ENCODE results near the gene RABAC1. TPM values are rescaled to one million over a fixed set of nuclear protein-coding genes. Genes with fewer than 3 reads are reported as not detected.

RABAC1 gene
- total and polyA plus RNA-seq, 2 of the 4 experiments (the other 2 are of a cell fraction), result 117 to 276 TPM

DNA sequence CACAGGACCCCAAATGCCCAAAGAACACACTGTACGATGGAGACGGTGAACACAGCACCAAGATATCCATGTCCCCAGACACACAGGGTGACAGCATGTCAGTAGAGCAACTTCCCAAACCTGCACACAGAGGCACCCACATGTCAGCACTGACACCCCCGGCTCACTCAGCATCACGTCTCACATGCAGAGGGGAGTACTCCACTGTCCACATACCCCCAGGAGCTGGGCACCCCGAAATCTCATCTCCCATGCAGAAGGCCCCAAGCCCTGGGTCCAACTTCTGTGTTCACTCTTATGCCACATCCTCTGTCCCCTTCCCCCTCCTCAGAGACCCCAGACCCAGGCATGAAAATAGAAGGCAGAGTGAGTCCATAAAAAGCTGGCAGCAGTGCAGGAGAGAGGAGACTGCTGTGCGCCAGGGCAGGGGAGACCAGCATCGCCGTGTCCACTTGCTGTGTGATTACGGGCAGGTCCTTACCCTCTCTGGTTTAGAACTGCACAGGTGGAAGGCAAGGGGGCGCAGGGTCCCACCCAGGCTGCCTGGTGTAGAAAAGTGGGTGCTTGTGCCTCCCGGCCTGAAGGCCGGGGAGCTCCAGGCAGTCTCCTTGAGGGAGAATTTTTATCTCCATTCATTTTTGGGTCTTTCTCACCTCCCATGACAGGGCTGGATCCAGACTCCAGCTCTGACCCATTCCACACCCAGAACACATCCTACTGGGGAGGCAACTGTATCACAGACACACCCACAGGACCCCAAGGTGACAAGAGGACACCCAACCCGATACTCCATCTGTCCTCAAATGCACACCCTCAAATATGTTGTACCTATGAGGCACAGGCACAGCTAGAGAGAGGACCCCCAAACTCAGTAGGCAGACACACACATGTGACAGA lies 47.9 kb downstream of the RABAC1 start (continued):
- TF ChIP-seq SMC3 (IDR thresholded peaks at IDR 0.05; ENCODE audit: low read depth, low read length), result no peak

DNA sequence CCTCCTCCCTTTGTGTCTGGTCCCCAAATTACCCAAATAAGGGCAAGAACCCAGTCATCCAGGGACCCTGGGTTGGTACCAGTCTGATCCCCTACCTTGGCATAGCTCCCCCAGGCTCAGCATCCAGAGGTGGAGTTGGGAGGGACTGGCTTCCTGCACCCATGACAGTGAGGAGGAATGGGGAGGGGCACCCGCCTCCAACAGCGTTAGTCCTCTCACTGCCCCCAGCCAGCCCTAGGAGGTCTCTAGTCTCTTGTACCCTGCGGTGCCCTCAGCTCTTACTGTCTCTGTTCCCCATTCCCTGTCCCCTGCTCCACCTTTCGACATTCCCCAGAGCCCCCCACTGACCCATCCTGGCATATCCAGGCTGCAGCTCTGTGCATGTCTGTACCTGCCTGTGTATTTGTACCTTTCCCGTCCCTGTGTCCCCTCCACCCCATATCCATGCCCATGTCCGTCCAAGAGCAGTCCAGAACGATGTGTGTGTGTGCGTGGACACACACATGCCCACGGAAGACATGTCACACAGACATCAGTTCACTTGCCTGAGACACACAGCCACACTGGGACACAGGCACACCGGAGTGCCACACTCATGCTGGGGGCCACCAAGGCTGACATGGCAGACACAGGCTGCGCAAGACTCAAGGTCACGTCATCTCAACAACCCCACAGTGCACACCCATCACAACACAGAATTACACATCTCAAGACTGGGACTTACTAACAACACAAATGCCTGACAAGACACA lies 48.7 kb downstream of the RABAC1 start:
- no peaks in the 10 kb centered on the region for H3K79me1 ChIP-seq (ENCODE audit: low read depth in 1 of 2, low read length in 2 of 2)
- no peak overlapping the region for H2BK5ac ChIP-seq (ENCODE audit: low read depth, low read length, poor library complexity, severe bottlenecking)
- no peak overlapping the region for H2BK15ac ChIP-seq (ENCODE audit: low read depth, low read length)
- dilution Hi-C loops (cut with HindIII; ENCODE audit: low sequenced_read_pairs, unreplicated experiment) (no loop called here), intact Hi-C loops (cut with micrococcal nuclease) (no loop called here), in situ Hi-C loops (cut with MboI; ENCODE audit: low sequenced_read_pairs) (no loop called here)
- H3K4me3 ChIP-seq (ENCODE audit: insufficient read depth, low read depth, low read length), result no peak overlapping the region
- no peak overlapping the region for H3K4ac ChIP-seq (ENCODE audit: low read depth, low read length)
- 0 out of 2 replicates have a peak, but pooled peaks cover 2% of the 10 kb centered on the region for H3K4me1 ChIP-seq (ENCODE audit: control insufficient read depth, insufficient read depth, low read length)
- H2AK5ac ChIP-seq (ENCODE audit: low read depth, low read length), result no peak overlapping the region
- H2BK120ac ChIP-seq (ENCODE audit: low read depth, low read length), result no peak overlapping the region
- H4K91ac ChIP-seq (ENCODE audit: insufficient read depth, low read depth, low read length), result no peak overlapping the region
- H3K27me3 ChIP-seq (ENCODE audit: control insufficient read depth, insufficient read depth, low read length), result peaks cover 42% of the 10 kb centered on the region
- whole genome bisulfite sequencing, 2 experiments (ENCODE audit: extremely low coverage in 2 of 2, insufficient read length in 1 of 2), result 78% methylated on average over 4 of the region's 12 CpGs; no CpG with 5 or more reads in 1 of the 2 experiments
- H3K23ac ChIP-seq (ENCODE audit: low read depth, low read length), result no peak overlapping the region
- H2AK9ac ChIP-seq (replicated peaks; ENCODE audit: low read depth, low read length, poor library complexity), result peak overlapping the region; percentile 26
- H4K5ac ChIP-seq (ENCODE audit: low read depth, low read length), result no peak overlapping the region
- H3K9ac ChIP-seq (ENCODE audit: low read depth, low read length), result no peak overlapping the region
- no peak overlapping the region for H2BK20ac ChIP-seq (ENCODE audit: low read depth, low read length)
- ATAC-seq (ENCODE audit: low read depth) (no peak), DNase-seq (no peak)
- no peak overlapping the region for H3K14ac ChIP-seq (replicated peaks; ENCODE audit: low read depth, low read length)
- no peak overlapping the region for H3K27ac ChIP-seq (ENCODE audit: insufficient read depth, low read length)
- POLR2A ChIA-PET (ENCODE audit: unreplicated experiment), result no interaction called here
- no peak overlapping the region for H3K18ac ChIP-seq (ENCODE audit: low read depth, low read length)
- no peaks in the 10 kb centered on the region for H3K9me3 ChIP-seq (ENCODE audit: control insufficient read depth, insufficient read depth, low read length)
- H3K36me3 ChIP-seq (ENCODE audit: control insufficient read depth, insufficient read depth, low read length), result peaks cover 16% of the 10 kb centered on the region
- peaks cover 30% of the 10 kb centered on the region for H4K20me1 ChIP-seq (ENCODE audit: insufficient read depth, low read length)
- no peaks in the 10 kb centered on the region; the same call in 1 of the 2 replicates for H3K9me1 ChIP-seq (ENCODE audit: insufficient read depth, low read length)
- CTCF ChIA-PET, result no interaction called here
- H3K4me2 ChIP-seq (ENCODE audit: low read depth, low read length), result no peak overlapping the region
- no peak overlapping the region for H4K8ac ChIP-seq (ENCODE audit: low read depth in 2 of 2, low read length in 2 of 2)
- BruUV-seq (replicated peaks), result no TSS peak
- H2AFZ ChIP-seq (replicated peaks; ENCODE audit: low read length, poor library complexity), result no peak overlapping the region
- no peak overlapping the region for H3K56ac ChIP-seq (ENCODE audit: extremely low read depth, insufficient read depth, low read length)
- TF ChIP-seq MXI1 (IDR thresholded peaks at IDR 0.05; ENCODE audit: borderline replicate concordance, low read depth, low read length) (no peak), SMC3 (IDR thresholded peaks at IDR 0.05; ENCODE audit: low read depth, low read length) (no peak), MAZ (IDR thresholded peaks at IDR 0.05; ENCODE audit: borderline replicate concordance, low read depth, low read length) (no peak), MAFK (IDR thresholded peaks at IDR 0.05; ENCODE audit: low read depth, low read length) (no peak), ELK1 (IDR thresholded peaks at IDR 0.05; ENCODE audit: borderline replicate concordance, low read depth, low read length) (no peak), CHD1 (IDR thresholded peaks at IDR 0.05; ENCODE audit: low read depth, low read length) (no peak), FOS (IDR thresholded peaks at IDR 0.05; ENCODE audit: low read depth, low read length) (no peak), NFE2L2 (IDR thresholded peaks at IDR 0.05; ENCODE audit: low read depth, low read length) (no peak), RFX5 (IDR thresholded peaks at IDR 0.05; ENCODE audit: low read depth, low read length) (no peak), CEBPB (IDR thresholded peaks at IDR 0.05; ENCODE audit: low read depth, low read length) (no peak)
- TF ChIP-seq, protein P1, sequence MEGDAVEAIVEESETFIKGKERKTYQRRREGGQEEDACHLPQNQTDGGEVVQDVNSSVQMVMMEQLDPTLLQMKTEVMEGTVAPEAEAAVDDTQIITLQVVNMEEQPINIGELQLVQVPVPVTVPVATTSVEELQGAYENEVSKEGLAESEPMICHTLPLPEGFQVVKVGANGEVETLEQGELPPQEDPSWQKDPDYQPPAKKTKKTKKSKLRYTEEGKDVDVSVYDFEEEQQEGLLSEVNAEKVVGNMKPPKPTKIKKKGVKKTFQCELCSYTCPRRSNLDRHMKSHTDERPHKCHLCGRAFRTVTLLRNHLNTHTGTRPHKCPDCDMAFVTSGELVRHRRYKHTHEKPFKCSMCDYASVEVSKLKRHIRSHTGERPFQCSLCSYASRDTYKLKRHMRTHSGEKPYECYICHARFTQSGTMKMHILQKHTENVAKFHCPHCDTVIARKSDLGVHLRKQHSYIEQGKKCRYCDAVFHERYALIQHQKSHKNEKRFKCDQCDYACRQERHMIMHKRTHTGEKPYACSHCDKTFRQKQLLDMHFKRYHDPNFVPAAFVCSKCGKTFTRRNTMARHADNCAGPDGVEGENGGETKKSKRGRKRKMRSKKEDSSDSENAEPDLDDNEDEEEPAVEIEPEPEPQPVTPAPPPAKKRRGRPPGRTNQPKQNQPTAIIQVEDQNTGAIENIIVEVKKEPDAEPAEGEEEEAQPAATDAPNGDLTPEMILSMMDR (conservative IDR thresholded peaks at IDR 0.05; ENCODE audit: low read depth, low read length), result no peak

Data from IMR-90 (cell line).